ENCODE measurements around the gene ESR1. TPM values are rescaled to one million over a fixed set of nuclear protein-coding genes. Genes with fewer than 3 reads are reported as not detected.

The ESR1 gene
- total RNA-seq, 1 experiment from 2014 or later: not detected

- no peaks in the 10 kb centered on the region for H3K23me2 ChIP-seq (ENCODE audit: insufficient read length, low read depth, low read length, poor library complexity, severe bottlenecking)
- H3K27ac Mint-ChIP-seq: no peak overlapping the region
- H3K4ac ChIP-seq (ENCODE audit: low read depth, low read length): no peak overlapping the region
- WGBS (ENCODE audit: extremely low coverage, insufficient read length, low lambda C conversion rate): no CpG with 5 or more reads among the region's 5 CpGs
- no peak overlapping the region for H3T11ph ChIP-seq (ENCODE audit: low read length)
- 0 out of 2 replicates have a peak, but pooled peaks cover 1% of the 10 kb centered on the region for H3K27me3 Mint-ChIP-seq (ENCODE audit: low read depth)
- H3K79me2 ChIP-seq (ENCODE audit: insufficient read depth, low read length): no peaks in the 10 kb centered on the region
- no peaks in the 10 kb centered on the region for H4K20me1 ChIP-seq (ENCODE audit: control insufficient read depth, insufficient read depth, insufficient read length)
- H3K4me3 Mint-ChIP-seq: no peak overlapping the region
- no peak overlapping the region for H2BK15ac ChIP-seq (ENCODE audit: low read depth, low read length)
- H3K9me3 Mint-ChIP-seq: no peaks in the 10 kb centered on the region
- no peak overlapping the region for H2BK5ac ChIP-seq (ENCODE audit: insufficient read length, low read length)
- no peaks in the 10 kb centered on the region for H3K4me1 Mint-ChIP-seq
- H3K27me3 ChIP-seq (ENCODE audit: insufficient read depth, low read length): no peaks in the 10 kb centered on the region
- no peaks in the 10 kb centered on the region for H3K79me1 ChIP-seq (ENCODE audit: insufficient read depth, low read depth, low read length, poor library complexity, severe bottlenecking)
- H3K56ac ChIP-seq (ENCODE audit: insufficient read length, low read depth, low read length): no peak overlapping the region
- no peak overlapping the region for H3K27ac ChIP-seq (ENCODE audit: insufficient read length, low read depth, low read length)
- H3K14ac ChIP-seq (ENCODE audit: insufficient read depth, low read length): no peak overlapping the region
- no peak overlapping the region for H3K23ac ChIP-seq (ENCODE audit: insufficient read length, low read depth, low read length)
- no peak overlapping the region for H4K8ac ChIP-seq (replicated peaks; ENCODE audit: insufficient read length, low read depth, low read length)
- H2AFZ ChIP-seq (ENCODE audit: low read length): no peak overlapping the region
- no peaks in the 10 kb centered on the region for H3K9me3 ChIP-seq (ENCODE audit: control insufficient read depth, low read depth, low read length)
- H3K18ac ChIP-seq (ENCODE audit: insufficient read length, low read depth, low read length): no peak overlapping the region
- no peak overlapping the region for H3K4me2 ChIP-seq (ENCODE audit: insufficient read depth, insufficient read length, low read length)
- no peak for TF ChIP-seq CTCF (conservative IDR thresholded peaks at IDR 0.05)
- H3K4me1 ChIP-seq (ENCODE audit: insufficient read depth, low read length): no peaks in the 10 kb centered on the region
- H3K36me3 Mint-ChIP-seq (ENCODE audit: insufficient read depth in 1 of 3, low read depth in 3 of 3): no peaks in the 10 kb centered on the region
- H2AK5ac ChIP-seq (ENCODE audit: insufficient read length, low read length): no peak overlapping the region
- no peak overlapping the region for H4K91ac ChIP-seq (ENCODE audit: insufficient read length, low read depth, low read length)
- no peak overlapping the region for H3K9ac ChIP-seq (ENCODE audit: extremely low read depth, insufficient read length, low read length)
- no peak overlapping the region for H2BK20ac ChIP-seq (ENCODE audit: low read depth, low read length, poor library complexity, severe bottlenecking)
- DNase-seq: no peak
- H2BK120ac ChIP-seq (ENCODE audit: low read depth, low read length, poor library complexity, severe bottlenecking): no peak overlapping the region
- H4K5ac ChIP-seq (ENCODE audit: insufficient read length, low read depth, low read length): no peak overlapping the region
- H2BK12ac ChIP-seq (ENCODE audit: insufficient read length, low read depth, low read length): no peak overlapping the region
Observed at GRCh38 chr6:151796842-151797530, 10.5 kb upstream of the ESR1 start.
